Measurements from ENCODE around the gene EGFR. TPM values are rescaled to one million over a fixed set of nuclear protein-coding genes. Genes with fewer than 3 reads are reported as not detected.

Gene EGFR
- total RNA-seq, 2 experiments from 2014 or later, result not detected

- POLR2A ChIA-PET, result no interaction called here
- CTCF ChIA-PET, result interaction anchor here (0.6 kb wide), 1 partner anchor 1293 kb away, joined by 3 read pairs; no protein-coding TSS in a partner anchor
These were observed 38.0 kb downstream of the EGFR start for GRCh38 chr7:55056577-55057480.

- ChIA-PET POLR2A (no interaction called here), CTCF (interaction anchor here (0.7 kb wide), 1 partner anchor 79 kb away, joined by 3 read pairs; no protein-coding TSS in a partner anchor)
These were observed 39.5 kb downstream of the EGFR start for GRCh38 chr7:55058314-55058713.

GRCh38 chr7:55059021-55059420, 40.2 kb downstream of the EGFR start:
- CTCF ChIA-PET, result no interaction called here
- POLR2A ChIA-PET, result no interaction called here

- ChIA-PET CTCF (no interaction called here), POLR2A (no interaction called here)
These were observed 41.3 kb downstream of the EGFR start for GRCh38 chr7:55060085-55060484.

GRCh38 chr7:55060636-55061022, 41.8 kb downstream of the EGFR start:
- CTCF ChIA-PET, result interaction anchor here (0.8 kb wide), 1 partner anchor 9 kb away, joined by 3 read pairs; no protein-coding TSS in a partner anchor
- POLR2A ChIA-PET, result no interaction called here

GRCh38 chr7:55061726-55062499, 43.1 kb downstream of the EGFR start:
- CTCF ChIA-PET, result no interaction called here
- POLR2A ChIA-PET, result no interaction called here

- ChIA-PET POLR2A (no interaction called here), CTCF (no interaction called here)
These were observed 44.2 kb downstream of the EGFR start for GRCh38 chr7:55063061-55063460.

GRCh38 chr7:55063633-55064032, 44.8 kb downstream of the EGFR start:
- CTCF ChIA-PET, result no interaction called here
- POLR2A ChIA-PET, result no interaction called here

GRCh38 chr7:55065079-55065478, 46.3 kb downstream of the EGFR start:
- CTCF ChIA-PET, result no interaction called here
- POLR2A ChIA-PET, result no interaction called here

- ChIA-PET POLR2A (no interaction called here), CTCF (no interaction called here)
These were observed 46.9 kb downstream of the EGFR start for GRCh38 chr7:55065511-55066229.

GRCh38 chr7:55066524-55066923, 47.7 kb downstream of the EGFR start:
- ChIA-PET POLR2A (no interaction called here), CTCF (no interaction called here)

GRCh38 chr7:55066938-55067337, 48.1 kb downstream of the EGFR start:
- POLR2A ChIA-PET, result no interaction called here

GRCh38 chr7:55067748-55068147, 48.9 kb downstream of the EGFR start:
- ChIA-PET POLR2A (no interaction called here), CTCF (no interaction called here)

More at GRCh38 chr7:55066938-55067337, 48.1 kb downstream of the EGFR start:
- CTCF ChIA-PET, result no interaction called here

GRCh38 chr7:55069271-55069792, 50.5 kb downstream of the EGFR start:
- ChIA-PET POLR2A (no interaction called here), CTCF (interaction anchor here (0.6 kb wide), 1 partner anchor 77 kb away, joined by 3 read pairs; no protein-coding TSS in a partner anchor)

GRCh38 chr7:55070271-55070743, 51.5 kb downstream of the EGFR start:
- ChIA-PET POLR2A (no interaction called here), CTCF (no interaction called here)

GRCh38 chr7:55070854-55071253, 52.0 kb downstream of the EGFR start:
- ChIA-PET POLR2A (no interaction called here), CTCF (no interaction called here)

GRCh38 chr7:55071411-55072175, 52.8 kb downstream of the EGFR start:
- ChIA-PET CTCF (no interaction called here), POLR2A (no interaction called here)

GRCh38 chr7:55072251-55072650, 53.4 kb downstream of the EGFR start:
- ChIA-PET POLR2A (no interaction called here), CTCF (no interaction called here)

GRCh38 chr7:55073051-55073511, 54.3 kb downstream of the EGFR start:
- ChIA-PET POLR2A (no interaction called here), CTCF (no interaction called here)
